D721Med (cell line): ENCODE measurements around the gene CHRM5.
"Not testable (repeated sequence)": the region's sequence is repeated elsewhere in the genome, so short reads cannot be mapped to it uniquely, and the experiment has no call there.

Source experiments
- DNase-seq: peaks from one replicate; pipeline ENCODE4 v3.0.0; 2011; ENCODE audit warnings: low spot score; ENCODE audit not compliant: insufficient read length
- FAIRE-seq: peaks from 2 replicates; lab custom pipeline; 2011; peaks lifted over from hg19 to GRCh38; lab: Jason Lieb, UNC
- TF ChIP-seq, protein P1 (sequence below): IDR thresholded peaks from 2 replicates; pipeline ENCODE4 v1.5.1; 2012; ENCODE audit warnings: mild to moderate bottlenecking, control low read depth; ENCODE audit not compliant: insufficient read depth; ENCODE audit errors: missing control alignments

CHRM5 gene

DNA sequence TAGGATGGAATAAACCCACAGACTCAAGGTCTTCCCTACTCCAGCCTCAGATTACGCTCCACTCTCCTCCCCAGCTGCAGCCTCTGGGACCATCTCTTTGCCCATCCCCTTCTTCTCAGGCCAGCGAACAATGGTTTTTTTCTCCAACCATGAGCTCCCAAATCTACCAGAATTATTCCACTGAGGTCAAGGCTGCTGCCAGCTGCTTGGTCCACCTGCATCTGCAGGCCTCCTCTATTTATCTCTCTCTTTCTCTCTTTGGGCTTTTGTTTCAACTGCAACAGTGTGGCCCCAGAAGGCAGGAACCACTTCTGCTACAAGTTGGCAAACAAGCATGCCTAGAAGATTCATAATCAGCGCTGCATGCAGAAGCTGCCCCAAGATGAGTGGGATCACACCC lies 19.1 kb downstream of the CHRM5 start:
- DNase-seq = no peak
- TF ChIP-seq, protein P1, sequence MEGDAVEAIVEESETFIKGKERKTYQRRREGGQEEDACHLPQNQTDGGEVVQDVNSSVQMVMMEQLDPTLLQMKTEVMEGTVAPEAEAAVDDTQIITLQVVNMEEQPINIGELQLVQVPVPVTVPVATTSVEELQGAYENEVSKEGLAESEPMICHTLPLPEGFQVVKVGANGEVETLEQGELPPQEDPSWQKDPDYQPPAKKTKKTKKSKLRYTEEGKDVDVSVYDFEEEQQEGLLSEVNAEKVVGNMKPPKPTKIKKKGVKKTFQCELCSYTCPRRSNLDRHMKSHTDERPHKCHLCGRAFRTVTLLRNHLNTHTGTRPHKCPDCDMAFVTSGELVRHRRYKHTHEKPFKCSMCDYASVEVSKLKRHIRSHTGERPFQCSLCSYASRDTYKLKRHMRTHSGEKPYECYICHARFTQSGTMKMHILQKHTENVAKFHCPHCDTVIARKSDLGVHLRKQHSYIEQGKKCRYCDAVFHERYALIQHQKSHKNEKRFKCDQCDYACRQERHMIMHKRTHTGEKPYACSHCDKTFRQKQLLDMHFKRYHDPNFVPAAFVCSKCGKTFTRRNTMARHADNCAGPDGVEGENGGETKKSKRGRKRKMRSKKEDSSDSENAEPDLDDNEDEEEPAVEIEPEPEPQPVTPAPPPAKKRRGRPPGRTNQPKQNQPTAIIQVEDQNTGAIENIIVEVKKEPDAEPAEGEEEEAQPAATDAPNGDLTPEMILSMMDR = no peak
- no peak for FAIRE-seq

GRCh38 chr15:33988384-33988783 lies 20.1 kb downstream of the CHRM5 start:
- no peak for FAIRE-seq

GRCh38 chr15:33994005-33994615 lies 25.8 kb downstream of the CHRM5 start:
- TF ChIP-seq, protein P1 = peak; percentile 72
- DNase-seq = no peak
- FAIRE-seq = no peak

More at GRCh38 chr15:33988384-33988783, 20.1 kb downstream of the CHRM5 start:
- no peak for DNase-seq
- TF ChIP-seq, protein P1 = no peak

- FAIRE-seq, DNase-seq: not testable (repeated sequence)
Measured at GRCh38 chr15:33995666-33996065, 27.4 kb downstream of the CHRM5 start.

GRCh38 chr15:34001536-34001935 lies 33.2 kb downstream of the CHRM5 start:
- FAIRE-seq (no peak), DNase-seq (no peak)

GRCh38 chr15:34006381-34006780 lies 38.1 kb downstream of the CHRM5 start:
- DNase-seq (no peak), FAIRE-seq (peak; percentile 25)
- TF ChIP-seq, protein P1 = no peak

More at GRCh38 chr15:34001536-34001935, 33.2 kb downstream of the CHRM5 start:
- TF ChIP-seq, protein P1 = no peak

- FAIRE-seq = no peak
- TF ChIP-seq, protein P1 = no peak
- no peak for DNase-seq
Measured at GRCh38 chr15:34009656-34010055, 41.4 kb downstream of the CHRM5 start.

DNA sequence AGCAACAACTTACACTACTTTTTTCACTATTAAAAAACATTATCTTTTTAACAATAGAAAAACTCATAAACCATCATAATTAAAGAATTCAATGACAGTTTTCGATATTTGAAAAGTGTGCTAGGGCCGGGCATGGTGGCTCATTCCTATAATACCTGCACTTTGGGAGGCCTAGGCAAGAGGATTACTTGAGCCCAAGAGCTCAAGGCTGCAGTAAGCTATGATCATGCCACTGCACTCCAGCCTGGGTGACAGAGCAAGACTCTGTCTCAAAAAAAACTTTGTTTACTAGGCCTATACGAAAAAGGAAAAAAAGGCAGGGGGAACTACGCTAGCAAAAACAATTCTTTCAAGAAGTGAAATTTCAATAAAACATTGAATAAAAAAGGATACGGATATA lies 42.6 kb downstream of the CHRM5 start:
- TF ChIP-seq, protein P1 = no peak
- DNase-seq = no peak
- no peak for FAIRE-seq
